Fibroblast of upper back skin (primary cell): Measurements from ENCODE around the gene MCCC2.
"Not testable (repeated sequence)": the region's sequence is repeated elsewhere in the genome, so short reads cannot be mapped to it uniquely, and the experiment has no call there.

Experiments used
- DNase-seq: peaks from one replicate; pipeline ENCODE4 v3.0.0-alpha.2; 2013

Gene MCCC2

GRCh38 chr5:71600783-71601182, 13.6 kb downstream of the MCCC2 start:
- DNase-seq: no peak

- peak; percentile 88 for DNase-seq
These were observed 14.3 kb downstream of the MCCC2 start for GRCh38 chr5:71601222-71602026.

GRCh38 chr5:71609916-71610315, 22.8 kb downstream of the MCCC2 start:
- DNase-seq: not testable (repeated sequence)

GRCh38 chr5:71615809-71616208, 28.7 kb downstream of the MCCC2 start:
- DNase-seq: no peak

GRCh38 chr5:71620630-71621029, 33.5 kb downstream of the MCCC2 start:
- no peak for DNase-seq

- DNase-seq: no peak
These were observed 34.1 kb downstream of the MCCC2 start for GRCh38 chr5:71621268-71621667.

GRCh38 chr5:71621741-71622140, 34.6 kb downstream of the MCCC2 start:
- DNase-seq: no peak

GRCh38 chr5:71623221-71623794, 36.2 kb downstream of the MCCC2 start:
- no peak for DNase-seq

- no peak for DNase-seq
These were observed 42.8 kb downstream of the MCCC2 start for GRCh38 chr5:71629950-71630349.

GRCh38 chr5:71631070-71631469, 43.9 kb downstream of the MCCC2 start:
- peak; percentile 22 for DNase-seq

GRCh38 chr5:71632168-71632567, 45.0 kb downstream of the MCCC2 start:
- no peak for DNase-seq

GRCh38 chr5:71633255-71634155, 46.4 kb downstream of the MCCC2 start:
- DNase-seq: no peak

GRCh38 chr5:71637133-71637532, 50.0 kb downstream of the MCCC2 start:
- no peak for DNase-seq

GRCh38 chr5:71640408-71640807, 53.3 kb downstream of the MCCC2 start:
- DNase-seq: no peak

GRCh38 chr5:71645030-71645429, 57.9 kb downstream of the MCCC2 start:
- no peak for DNase-seq

GRCh38 chr5:71650940-71651339, 63.8 kb downstream of the MCCC2 start:
- DNase-seq: not testable (repeated sequence)

GRCh38 chr5:71651579-71651978, 64.4 kb downstream of the MCCC2 start:
- no peak for DNase-seq

- DNase-seq: no peak
These were observed 65.2 kb downstream of the MCCC2 start for GRCh38 chr5:71652349-71652748.

- DNase-seq: peak; percentile 41
These were observed 65.8 kb downstream of the MCCC2 start for GRCh38 chr5:71652803-71653543.

GRCh38 chr5:71658916-71659662, 71.9 kb downstream of the MCCC2 start:
- no peak for DNase-seq

- DNase-seq: no peak
These were observed 75.2 kb downstream of the MCCC2 start for GRCh38 chr5:71662381-71662780.
